T-helper 1 cell treated with Interleukin-12 subunit alpha and Interleukin-12 subunit beta and Interleukin-4 antibody, amounts not matched to agents 30 μg/mL and 1 μg/mL, for 36 hours (primary cell): ENCODE results near the gene CFAP61.

Experiments
- H3K27ac Mint-ChIP-seq: one replicate; pipeline ENCODE4 v1.8.0; 2021; ENCODE audit warnings: mild to moderate bottlenecking, mixed read lengths
- H3K27me3 Mint-ChIP-seq: one replicate; pipeline ENCODE4 v1.8.0; 2021; ENCODE audit warnings: low read depth, mixed read lengths
- H3K36me3 Mint-ChIP-seq: one replicate; pipeline ENCODE4 v1.8.0; 2021; ENCODE audit warnings: low read depth, mixed read lengths
- H3K4me1 Mint-ChIP-seq: one replicate; pipeline ENCODE4 v1.8.0; 2021; ENCODE audit warnings: low read depth, mixed read lengths
- H3K4me3 Mint-ChIP-seq: one replicate; pipeline ENCODE4 v1.8.0; 2021; ENCODE audit warnings: mild to moderate bottlenecking, moderate library complexity, mixed read lengths
- H3K9me3 Mint-ChIP-seq: one replicate; pipeline ENCODE4 v1.8.0; 2021; ENCODE audit warnings: mixed read lengths

CFAP61 gene

DNA sequence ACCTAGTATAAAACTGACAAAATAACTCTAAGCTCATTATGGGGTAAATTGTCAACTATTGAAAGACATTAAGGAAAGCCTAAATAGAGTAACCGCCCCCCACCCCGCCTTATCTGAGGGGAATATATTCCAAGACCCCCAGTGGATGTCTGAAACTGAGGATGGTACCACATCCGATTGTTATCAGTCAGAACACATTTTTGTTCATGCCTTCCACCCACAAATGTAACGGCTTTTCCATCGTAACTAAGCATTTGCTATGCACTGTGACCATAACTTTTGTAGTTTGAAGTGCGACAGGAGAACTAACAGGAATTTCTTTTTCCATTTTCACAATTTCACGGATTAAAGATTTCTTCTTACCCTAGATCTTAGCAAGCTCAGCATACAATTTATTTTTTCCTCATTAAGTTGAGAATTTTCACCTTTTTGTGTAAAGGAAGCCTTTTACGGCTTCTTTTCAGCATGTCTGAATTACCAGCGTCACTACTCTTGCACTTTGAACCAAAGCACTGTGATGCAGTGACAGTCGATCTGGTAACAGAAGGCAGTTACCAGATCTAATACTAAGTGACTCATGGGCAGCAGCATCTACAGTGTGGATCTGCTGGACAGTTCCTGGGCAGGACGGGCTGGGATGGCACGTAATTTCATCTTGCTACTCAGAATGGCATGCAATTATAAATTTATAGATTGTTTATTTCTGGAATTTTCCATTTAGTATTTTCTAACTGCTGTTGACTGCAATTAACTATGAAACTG, 11.8 kb downstream of the CFAP61 start:
- H3K9me3 Mint-ChIP-seq: no peaks in the 10 kb centered on the region
- no peak overlapping the region for H3K4me3 Mint-ChIP-seq
- peaks cover 20% of the 10 kb centered on the region for H3K27me3 Mint-ChIP-seq
- H3K36me3 Mint-ChIP-seq: no peaks in the 10 kb centered on the region
- no peak overlapping the region for H3K27ac Mint-ChIP-seq
- H3K4me1 Mint-ChIP-seq: no peaks in the 10 kb centered on the region

DNA sequence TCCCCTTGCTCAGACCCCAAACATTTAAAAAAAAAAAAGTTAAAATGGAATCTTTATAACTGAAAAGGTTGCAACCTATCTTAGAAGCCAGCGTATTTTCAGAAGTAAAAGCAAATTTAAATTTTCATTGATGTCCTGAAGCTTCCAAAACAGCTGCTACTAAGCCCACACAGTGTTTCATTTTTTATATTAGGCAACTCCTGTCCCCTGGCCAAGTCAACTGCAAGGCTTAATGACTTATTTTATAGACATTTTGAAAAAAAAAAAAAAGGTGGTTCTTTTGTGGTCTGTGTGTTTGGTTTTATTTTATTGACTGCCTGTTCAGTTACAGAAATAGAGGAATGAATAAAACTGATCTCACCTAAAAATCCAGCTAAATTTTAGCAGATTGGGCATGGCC, 13.0 kb downstream of the CFAP61 start:
- H3K27ac Mint-ChIP-seq: no peak overlapping the region
- H3K4me1 Mint-ChIP-seq: no peaks in the 10 kb centered on the region
- H3K36me3 Mint-ChIP-seq: no peaks in the 10 kb centered on the region
- H3K4me3 Mint-ChIP-seq: no peak overlapping the region
- no peaks in the 10 kb centered on the region for H3K9me3 Mint-ChIP-seq
- peaks cover 15% of the 10 kb centered on the region for H3K27me3 Mint-ChIP-seq

DNA sequence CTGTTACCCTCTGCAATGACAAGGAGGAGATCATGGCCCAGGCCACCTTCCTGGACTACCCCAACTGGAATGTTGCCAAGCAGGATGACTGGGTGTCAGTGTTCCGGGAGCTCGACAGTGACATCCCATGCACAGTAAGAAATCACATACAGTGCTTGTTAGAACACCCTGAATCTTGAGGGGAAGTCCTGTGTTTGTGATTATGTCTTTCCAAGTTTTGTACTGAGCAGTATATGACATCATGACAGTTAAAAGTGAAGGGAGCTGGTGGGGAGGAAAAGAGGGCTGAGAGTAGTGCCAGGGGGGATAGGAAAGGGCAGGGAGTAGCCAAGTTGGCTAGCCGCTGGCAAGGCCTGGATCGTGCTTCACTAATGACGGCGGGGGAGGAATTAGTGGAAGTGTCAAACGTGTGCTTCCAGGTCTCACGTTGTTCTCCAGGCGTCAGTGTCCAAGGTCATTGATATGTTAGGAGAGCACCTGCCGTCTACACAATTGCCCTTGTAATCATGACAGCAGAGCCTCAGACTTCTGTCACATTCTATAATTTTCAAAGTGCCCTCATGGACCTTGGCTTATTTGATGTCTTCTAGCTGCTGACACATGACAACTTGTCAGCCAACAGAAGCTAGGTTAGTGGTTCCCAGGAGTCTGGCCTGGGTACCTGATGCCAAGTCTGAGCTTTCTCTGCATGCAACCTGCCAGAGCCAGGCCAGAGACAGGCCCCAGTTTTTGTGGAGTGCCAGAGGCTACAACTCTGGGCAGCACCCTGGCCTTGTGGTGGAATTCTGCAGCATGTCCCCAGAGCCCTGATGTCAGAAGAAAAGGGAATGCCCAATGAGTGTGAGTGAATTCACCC, 18.8 kb downstream of the CFAP61 start:
- Mint-ChIP-seq H3K9me3 (no peaks in the 10 kb centered on the region), H3K4me1 (no peaks in the 10 kb centered on the region), H3K36me3 (no peaks in the 10 kb centered on the region), H3K27me3 (no peaks in the 10 kb centered on the region), H3K27ac (no peak overlapping the region), H3K4me3 (no peak overlapping the region)

DNA sequence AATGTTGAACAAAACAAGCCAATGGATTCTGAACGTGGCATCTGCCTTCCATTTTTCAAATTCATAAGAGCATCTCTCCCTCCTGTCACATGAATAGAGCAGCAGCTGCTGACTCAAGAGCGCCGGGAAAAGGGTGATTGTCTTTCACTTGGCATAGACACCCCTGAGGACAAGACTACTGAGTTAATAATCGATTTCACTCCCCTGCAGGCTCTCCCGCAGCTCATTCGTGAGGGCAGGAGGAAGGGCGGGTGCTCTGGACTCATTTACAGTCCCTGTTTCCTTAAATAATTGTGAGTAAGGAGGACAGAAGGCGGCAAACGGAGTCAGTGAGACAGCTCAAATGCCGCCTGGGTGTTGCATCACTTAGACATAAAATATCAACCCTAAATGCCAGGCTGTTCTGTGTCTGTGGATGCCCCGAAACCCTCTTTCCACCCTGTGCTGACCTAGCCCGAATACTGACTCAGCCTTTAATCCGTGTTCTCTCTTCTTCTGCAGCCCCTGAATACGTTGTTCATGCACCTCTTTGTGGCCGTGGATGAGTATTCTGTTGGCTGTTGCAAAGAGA, 21.6 kb downstream of the CFAP61 start:
- Mint-ChIP-seq H3K4me3 (no peak overlapping the region), H3K27ac (no peak overlapping the region), H3K9me3 (no peaks in the 10 kb centered on the region), H3K36me3 (no peaks in the 10 kb centered on the region), H3K4me1 (no peaks in the 10 kb centered on the region), H3K27me3 (peaks cover 13% of the 10 kb centered on the region)

DNA sequence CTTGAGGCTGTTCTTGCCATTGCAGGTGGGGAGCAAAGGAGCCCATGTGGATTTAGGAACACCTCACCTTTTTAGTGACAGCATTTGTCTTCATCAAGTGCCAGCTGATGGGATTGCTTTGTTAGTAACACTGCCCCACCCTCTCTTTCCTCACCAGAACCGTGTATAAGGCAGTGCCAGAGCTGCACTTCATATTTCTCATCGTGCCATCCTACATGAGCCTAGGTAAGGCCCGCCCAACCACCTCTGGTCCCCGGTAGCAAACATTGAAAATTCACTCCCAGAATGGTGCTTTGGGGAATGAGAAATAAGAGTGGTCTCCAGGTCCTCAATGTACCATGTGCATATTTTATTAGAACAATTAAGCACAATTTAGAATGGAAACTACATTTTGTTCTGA, 22.7 kb downstream of the CFAP61 start:
- Mint-ChIP-seq H3K4me1 (no peaks in the 10 kb centered on the region), H3K4me3 (no peak overlapping the region), H3K27me3 (peaks cover 18% of the 10 kb centered on the region), H3K9me3 (no peaks in the 10 kb centered on the region), H3K36me3 (no peaks in the 10 kb centered on the region), H3K27ac (no peak overlapping the region)

DNA sequence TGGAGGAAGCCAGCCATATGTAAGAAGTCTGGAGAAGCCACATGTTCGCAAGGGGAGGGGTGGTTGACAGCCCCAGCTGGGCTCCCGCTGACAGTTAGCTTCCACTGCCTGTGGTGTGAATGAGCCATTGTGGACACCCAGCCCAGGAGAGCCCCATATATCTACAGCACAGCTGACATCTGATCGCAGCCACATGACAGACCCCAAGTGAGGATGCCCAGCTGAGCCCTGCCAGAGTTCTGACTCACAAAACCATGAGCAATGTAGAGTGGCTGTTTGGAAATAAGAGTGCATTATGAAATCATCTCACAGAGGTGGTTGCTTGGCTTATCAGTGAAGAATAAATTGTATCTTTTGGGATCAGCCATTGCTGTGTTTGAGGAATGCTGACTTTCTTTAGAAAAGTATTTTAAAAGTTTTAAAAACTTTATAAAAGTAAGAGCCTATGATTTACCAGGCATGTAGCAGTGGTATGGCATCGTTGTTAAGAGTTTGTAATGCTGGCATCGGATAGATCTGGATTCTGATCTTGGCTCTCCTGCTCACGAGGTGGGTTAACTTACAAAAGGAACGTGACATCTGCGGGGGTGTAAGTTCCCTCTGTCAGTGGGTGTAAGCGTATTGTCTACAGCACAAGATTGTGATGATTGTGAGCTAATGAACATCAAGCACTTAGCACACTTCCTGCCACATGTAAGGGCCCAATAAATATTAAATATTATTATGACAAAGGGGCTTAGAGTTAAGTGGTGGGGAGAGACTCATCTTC, 24.1 kb downstream of the CFAP61 start:
- no peaks in the 10 kb centered on the region for H3K36me3 Mint-ChIP-seq
- H3K27ac Mint-ChIP-seq: no peak overlapping the region

DNA sequence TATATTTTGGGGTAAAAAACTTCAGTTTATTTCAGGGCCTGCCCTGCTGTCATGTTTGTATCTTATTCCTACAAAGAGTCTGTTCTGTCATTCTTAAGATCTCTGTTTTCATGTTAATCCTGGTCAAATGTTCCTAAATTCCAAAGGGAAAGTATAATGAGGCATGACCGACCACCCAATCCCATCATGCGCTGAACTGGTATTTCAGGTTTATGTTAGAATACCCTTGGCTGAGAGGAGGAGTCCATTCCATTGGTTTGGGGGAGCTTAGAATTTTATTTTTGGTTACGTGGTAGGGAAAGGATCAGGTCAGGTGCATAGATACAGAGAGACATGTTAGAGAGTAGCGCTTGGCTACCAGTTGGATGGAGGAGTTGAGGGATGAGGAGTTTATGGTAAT, 25.7 kb downstream of the CFAP61 start:
- Mint-ChIP-seq H3K9me3 (no peaks in the 10 kb centered on the region), H3K36me3 (no peaks in the 10 kb centered on the region), H3K27me3 (peaks cover 18% of the 10 kb centered on the region), H3K4me1 (no peaks in the 10 kb centered on the region), H3K4me3 (no peak overlapping the region), H3K27ac (no peak overlapping the region)

More for the DNA sequence above, 24.1 kb downstream of the CFAP61 start:
- Mint-ChIP-seq H3K9me3 (no peaks in the 10 kb centered on the region), H3K4me1 (no peaks in the 10 kb centered on the region), H3K27me3 (peaks cover 18% of the 10 kb centered on the region), H3K4me3 (no peak overlapping the region)

DNA sequence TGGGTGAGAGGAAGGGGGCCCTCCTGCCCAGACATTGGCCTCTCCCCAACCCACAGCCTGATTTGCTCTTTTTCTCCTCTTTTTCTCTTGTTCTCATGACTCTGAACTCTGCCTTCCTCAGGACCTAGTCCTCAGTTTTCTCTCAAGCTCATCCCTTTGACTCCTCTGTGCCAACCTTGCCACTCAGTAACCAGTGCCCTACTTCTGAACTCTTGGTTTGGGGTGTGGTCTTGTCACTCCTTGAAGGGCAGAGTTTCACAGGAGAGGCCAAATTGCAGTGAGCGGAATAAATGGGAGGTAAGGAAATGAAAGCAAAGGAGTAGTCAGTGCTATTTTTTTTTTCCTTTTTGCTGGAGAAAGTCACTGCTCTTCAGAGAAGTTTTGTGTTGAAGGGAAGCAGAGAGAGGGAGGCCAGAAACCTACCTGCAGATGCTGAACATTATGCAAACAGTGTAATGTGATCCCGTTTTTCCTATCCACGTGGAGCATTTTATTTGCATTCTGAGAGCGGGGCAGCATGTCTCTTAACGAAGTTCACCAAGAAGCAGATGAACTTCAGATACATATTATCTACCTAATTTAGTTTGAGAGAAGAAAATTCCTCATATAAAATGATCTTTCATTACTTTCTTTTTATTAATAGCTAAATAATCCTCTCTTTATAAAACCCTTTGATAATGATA, 26.9 kb downstream of the CFAP61 start:
- Mint-ChIP-seq H3K9me3 (no peaks in the 10 kb centered on the region), H3K4me1 (peaks cover 1% of the 10 kb centered on the region), H3K27ac (no peak overlapping the region), H3K4me3 (no peak overlapping the region), H3K36me3 (no peaks in the 10 kb centered on the region), H3K27me3 (peaks cover 18% of the 10 kb centered on the region)

DNA sequence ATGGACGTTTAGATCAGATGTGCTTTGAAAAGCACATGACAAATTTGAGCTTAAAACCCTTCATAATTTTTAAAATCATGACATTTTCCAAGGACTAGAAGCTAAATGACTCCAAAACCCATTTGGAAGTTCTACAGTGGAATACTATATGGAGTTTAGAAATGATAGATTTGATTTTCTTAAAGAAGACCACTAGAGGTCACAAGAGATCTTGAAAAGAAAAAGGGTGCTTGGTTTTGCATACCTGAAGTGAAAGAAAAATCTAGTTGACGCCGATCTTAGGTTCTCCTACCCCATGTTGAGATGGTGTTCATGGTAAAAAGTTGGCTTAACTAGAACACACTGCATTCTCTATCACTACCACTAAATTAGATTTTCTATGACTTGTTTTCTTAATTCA, 31.5 kb downstream of the CFAP61 start:
- Mint-ChIP-seq H3K36me3 (no peaks in the 10 kb centered on the region), H3K27ac (no peak overlapping the region), H3K4me3 (no peak overlapping the region), H3K27me3 (peaks cover 5% of the 10 kb centered on the region), H3K9me3 (no peaks in the 10 kb centered on the region), H3K4me1 (peaks cover 1% of the 10 kb centered on the region)

DNA sequence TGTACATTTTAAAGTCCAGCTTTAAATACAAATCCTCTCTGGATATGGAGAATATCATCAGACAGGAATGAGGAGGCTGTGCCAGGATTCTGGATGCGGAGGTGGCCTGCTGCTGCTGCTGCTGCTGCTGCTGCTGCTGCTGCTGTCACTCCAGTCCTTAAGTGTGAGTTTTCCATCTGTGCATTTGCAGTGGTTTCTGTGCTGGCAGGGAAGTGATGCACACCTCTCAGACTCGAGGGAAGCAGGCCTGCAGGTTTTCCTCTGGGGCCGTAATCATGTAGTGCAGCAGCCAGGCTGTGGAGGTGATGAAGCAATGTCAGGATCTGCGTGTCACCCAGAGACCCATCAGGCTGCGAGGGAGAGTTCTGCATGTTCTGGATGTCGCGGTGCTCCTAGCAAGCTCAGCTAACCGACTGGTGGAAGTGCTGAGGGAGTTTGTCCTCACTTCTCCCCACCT, 32.0 kb downstream of the CFAP61 start:
- peaks cover 1% of the 10 kb centered on the region for H3K27me3 Mint-ChIP-seq
- no peak overlapping the region for H3K4me3 Mint-ChIP-seq

DNA sequence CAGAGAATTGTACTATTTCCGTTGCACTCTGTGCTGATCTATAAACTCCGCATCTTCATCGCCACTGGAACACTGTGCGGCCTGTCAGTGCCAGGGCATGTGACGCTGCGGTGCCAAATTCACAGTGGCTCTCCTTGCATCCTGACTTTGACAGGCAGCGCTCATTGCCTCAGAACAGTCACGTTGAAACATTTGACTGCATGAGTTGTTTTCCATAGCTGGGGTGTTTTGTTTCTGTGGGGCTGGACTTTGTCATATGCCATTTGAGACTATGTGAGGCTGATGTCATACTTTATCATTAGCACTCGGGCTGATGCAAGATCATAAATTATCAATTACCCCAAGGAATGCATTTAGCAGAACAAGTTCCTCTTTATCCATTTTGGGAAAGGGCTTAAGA, 32.7 kb downstream of the CFAP61 start:
- H3K9me3 Mint-ChIP-seq: no peaks in the 10 kb centered on the region
- H3K4me3 Mint-ChIP-seq: no peak overlapping the region
- no peak overlapping the region for H3K27ac Mint-ChIP-seq
- H3K27me3 Mint-ChIP-seq: no peaks in the 10 kb centered on the region
- peaks cover 1% of the 10 kb centered on the region for H3K4me1 Mint-ChIP-seq
- no peaks in the 10 kb centered on the region for H3K36me3 Mint-ChIP-seq

More for the DNA sequence above, 32.0 kb downstream of the CFAP61 start:
- Mint-ChIP-seq H3K36me3 (no peaks in the 10 kb centered on the region), H3K4me1 (peaks cover 1% of the 10 kb centered on the region), H3K27ac (no peak overlapping the region), H3K9me3 (no peaks in the 10 kb centered on the region)

DNA sequence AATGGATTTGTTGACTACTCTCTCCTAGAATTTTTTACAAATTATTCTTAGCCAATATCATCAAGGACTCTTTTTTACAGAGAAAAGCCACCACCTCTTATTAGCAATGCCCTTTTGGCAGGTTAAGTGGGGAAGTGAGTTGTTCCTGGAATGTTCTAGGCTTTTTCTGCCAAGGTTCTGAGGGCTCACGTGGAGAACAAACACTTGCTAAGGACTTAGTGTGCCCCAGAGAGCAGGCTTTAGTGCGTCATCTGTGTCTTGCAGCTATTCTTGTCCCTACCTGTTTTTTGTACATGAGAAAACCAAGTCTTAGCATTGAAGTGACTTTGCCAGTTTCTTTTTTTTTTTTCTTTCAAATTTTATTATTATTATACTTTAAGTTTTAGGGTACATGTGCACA, 33.5 kb downstream of the CFAP61 start:
- no peaks in the 10 kb centered on the region for H3K36me3 Mint-ChIP-seq
- no peak overlapping the region for H3K4me3 Mint-ChIP-seq
- no peaks in the 10 kb centered on the region for H3K9me3 Mint-ChIP-seq
- peaks cover 1% of the 10 kb centered on the region for H3K4me1 Mint-ChIP-seq
- H3K27ac Mint-ChIP-seq: no peak overlapping the region
- H3K27me3 Mint-ChIP-seq: no peaks in the 10 kb centered on the region

DNA sequence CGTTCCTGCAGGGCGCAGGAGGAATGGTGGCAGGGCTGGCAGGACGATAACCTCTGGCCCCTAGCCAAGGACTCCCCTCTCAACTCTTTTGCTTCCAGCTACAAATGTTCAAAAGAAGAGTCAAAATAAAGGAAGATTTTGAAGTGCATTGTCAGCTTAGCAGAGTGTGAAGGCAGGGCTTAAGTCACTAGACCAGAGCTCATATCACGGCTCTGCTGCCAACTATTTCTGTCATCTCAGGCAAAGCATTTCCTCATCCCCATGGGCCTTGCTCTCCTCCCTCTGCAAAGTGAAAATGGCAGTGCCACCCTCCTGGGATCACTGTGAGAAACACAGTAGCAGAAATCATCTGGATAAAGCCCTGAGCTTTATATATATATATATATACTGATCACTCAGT, 36.7 kb downstream of the CFAP61 start:
- H3K27me3 Mint-ChIP-seq: no peaks in the 10 kb centered on the region

DNA sequence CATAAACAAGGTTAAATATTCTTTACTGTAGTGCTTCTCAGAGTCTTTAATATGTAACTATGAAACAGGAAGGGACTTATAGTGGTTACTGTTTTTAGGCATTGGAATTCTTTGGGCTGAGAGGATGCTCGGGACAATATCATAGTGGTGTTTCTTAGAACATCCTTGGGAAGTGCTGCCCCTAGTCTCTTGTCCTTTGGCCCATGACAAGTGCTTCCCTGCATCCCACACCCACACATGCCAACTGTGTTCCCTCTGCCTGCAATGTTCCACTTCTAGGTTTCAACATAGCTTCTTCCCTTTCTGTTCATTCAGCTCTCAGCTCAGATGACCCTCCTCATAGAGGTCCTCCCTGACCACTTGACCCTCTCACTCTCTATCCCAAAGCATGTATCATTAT, 37.6 kb downstream of the CFAP61 start:
- H3K27ac Mint-ChIP-seq: no peak overlapping the region
- H3K4me3 Mint-ChIP-seq: no peak overlapping the region
- H3K36me3 Mint-ChIP-seq: no peaks in the 10 kb centered on the region
- no peaks in the 10 kb centered on the region for H3K4me1 Mint-ChIP-seq
- no peaks in the 10 kb centered on the region for H3K9me3 Mint-ChIP-seq
- H3K27me3 Mint-ChIP-seq: no peaks in the 10 kb centered on the region

More for the DNA sequence above, 36.7 kb downstream of the CFAP61 start:
- no peaks in the 10 kb centered on the region for H3K36me3 Mint-ChIP-seq
- peaks cover under 1% of the 10 kb centered on the region for H3K4me1 Mint-ChIP-seq
- no peaks in the 10 kb centered on the region for H3K9me3 Mint-ChIP-seq
- no peak overlapping the region for H3K27ac Mint-ChIP-seq
- no peak overlapping the region for H3K4me3 Mint-ChIP-seq
